GM13976 (cell line): ENCODE measurements around the gene ALDH16A1.

ENCODE experiments used
- DNase-seq: peaks from one replicate; pipeline ENCODE4 v3.0.0; 2012; ENCODE audit warnings: low spot score
- CTCF ChIP-seq: IDR thresholded peaks from 2 replicates; pipeline ENCODE4 v1.5.1; 2012; ENCODE audit warnings: borderline replicate concordance, mild to moderate bottlenecking; ENCODE audit not compliant: insufficient read depth; ENCODE audit errors: extremely low read depth, missing control alignments, control extremely low read depth
- in situ Hi-C: fragments of 300-500 bp; cut with MboI; formaldehyde crosslinking; loops from one replicate; pipeline ENCODE4 v1.12.0; 2022; ENCODE audit warnings: low sequenced_read_pairs, mixed read lengths, inconsistent platforms; ENCODE audit not compliant: unreplicated experiment

ALDH16A1 gene

DNA sequence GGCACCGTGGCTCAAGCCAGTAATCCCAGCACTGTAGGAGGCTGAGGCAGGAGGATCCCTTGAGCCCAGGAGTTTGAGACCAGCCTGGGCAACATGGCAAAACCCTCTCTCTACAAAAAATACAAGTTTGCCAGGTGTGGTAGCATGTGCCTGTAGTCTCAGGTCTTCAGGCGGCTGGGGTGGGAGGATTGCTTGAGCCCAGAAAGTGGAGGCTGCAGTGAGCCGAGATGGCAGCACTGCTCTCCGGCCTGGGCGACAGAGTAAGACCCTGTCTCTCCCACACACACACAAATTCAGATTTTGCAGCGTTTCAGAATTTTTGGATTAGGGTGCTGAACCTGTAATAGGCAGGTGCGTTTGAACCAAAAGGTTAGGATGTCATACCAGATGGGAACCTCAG lies 45.5 kb downstream of the ALDH16A1 start:
- no peak for TF ChIP-seq CTCF
- in situ Hi-C loops = no loop called here
- DNase-seq = no peak

GRCh38 chr19:49499030-49499670 lies 46.1 kb downstream of the ALDH16A1 start:
- in situ Hi-C loops = no loop called here
- DNase-seq = no peak
- TF ChIP-seq CTCF = no peak

DNA sequence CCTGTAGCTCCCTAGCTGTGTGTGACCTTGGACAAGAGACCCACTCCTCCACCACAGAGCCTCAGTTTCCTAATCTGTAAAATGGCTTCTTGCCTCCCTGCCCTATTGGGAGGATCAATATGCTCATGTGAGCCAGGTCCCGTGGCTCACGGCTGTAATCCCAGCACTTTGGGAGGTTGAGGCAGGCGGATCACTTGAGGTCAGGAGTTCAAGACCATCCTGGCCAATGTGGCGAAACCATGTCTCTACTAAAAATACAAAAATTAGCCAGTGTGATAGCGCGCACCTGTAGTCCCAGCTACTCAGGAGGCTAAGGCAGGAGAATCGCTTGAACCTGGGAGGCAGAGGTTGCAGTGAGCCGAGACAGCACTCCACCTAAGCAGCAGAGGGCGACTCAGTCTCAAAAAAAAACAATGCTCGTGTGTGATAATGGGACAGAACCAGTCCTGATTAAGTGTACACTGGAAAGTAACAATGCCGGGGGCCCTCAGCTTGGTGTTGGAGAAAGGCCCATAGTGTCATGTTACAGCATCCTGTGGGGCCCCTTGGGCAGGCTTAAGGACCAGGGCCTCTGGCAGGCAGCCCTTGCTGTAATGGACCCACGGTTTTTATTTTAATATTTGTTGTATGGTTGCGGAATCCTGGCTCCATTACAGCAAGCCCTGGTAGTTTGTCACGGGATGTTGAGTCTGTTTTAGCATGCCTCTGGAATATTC lies 50.0 kb downstream of the ALDH16A1 start:
- peak; percentile 39 for DNase-seq
- peak; percentile 42 for TF ChIP-seq CTCF
- in situ Hi-C loops = no loop called here

DNA sequence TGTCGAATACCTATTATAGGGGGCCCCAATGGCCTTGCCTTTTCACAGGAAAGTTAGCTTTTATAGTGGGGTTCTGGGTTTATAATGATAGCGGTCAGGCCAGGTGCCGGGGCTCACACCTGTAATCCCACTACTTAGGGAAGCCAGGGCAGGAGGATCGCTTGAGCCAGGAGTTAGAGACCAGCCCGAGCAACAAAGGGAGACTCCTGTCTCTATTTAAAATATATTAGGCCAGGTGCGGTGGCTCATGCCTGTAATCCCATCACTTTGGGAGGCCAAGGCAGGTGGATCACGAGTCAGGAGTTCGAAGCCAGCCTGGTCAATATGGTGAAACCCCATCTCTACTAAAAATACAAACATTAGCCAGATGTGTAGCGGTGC lies 50.5 kb downstream of the ALDH16A1 start:
- TF ChIP-seq CTCF = no peak
- in situ Hi-C loops = no loop called here
- no peak for DNase-seq

GRCh38 chr19:49506575-49507105 lies 53.6 kb downstream of the ALDH16A1 start:
- TF ChIP-seq CTCF = peak; percentile 85
- in situ Hi-C loops = no loop called here
- DNase-seq = peak; percentile 88

- in situ Hi-C loops = no loop called here
- TF ChIP-seq CTCF = no peak
- DNase-seq = peak; percentile 12
Measured at GRCh38 chr19:49507803-49508494, 54.9 kb downstream of the ALDH16A1 start.
